Hepatocyte (in vitro differentiated cells): ENCODE data around the gene INPP5F. TPM values are rescaled to one million over a fixed set of nuclear protein-coding genes. Genes with fewer than 3 reads are reported as not detected.

Experiments
- DNase-seq: peaks from one replicate; pipeline ENCODE4 v3.0.0-alpha.2; 2016; ENCODE audit warnings: low spot score
- H2AFZ ChIP-seq: fragments of 200-600 bp; sonication (generic); 2 replicates; pipeline ENCODE4 v1.6.0; 2016; ENCODE audit warnings: antibody characterized with exemption, mild to moderate bottlenecking
- H3K27ac ChIP-seq: fragments of 200-600 bp; sonication (generic); 2 replicates; pipeline ENCODE4 v1.5.1; 2016; ENCODE audit warnings: mild to moderate bottlenecking
- H3K27me3 ChIP-seq: fragments of 200-600 bp; sonication (generic); 2 replicates; pipeline ENCODE4 v1.6.1; 2016
- H3K36me3 ChIP-seq: fragments of 200-600 bp; sonication (generic); replicated peaks from 2 replicates; pipeline ENCODE4 v1.5.1; 2016; ENCODE audit warnings: low read depth; ENCODE audit not compliant: insufficient read depth
- H3K4me1 ChIP-seq: fragments of 200-600 bp; sonication (generic); 2 replicates; pipeline ENCODE4 v1.5.1; 2016; ENCODE audit warnings: mild to moderate bottlenecking, moderate library complexity; ENCODE audit not compliant: insufficient read depth
- H3K4me2 ChIP-seq: fragments of 200-600 bp; sonication (generic); 2 replicates; pipeline ENCODE4 v1.6.0; 2016
- H3K4me3 ChIP-seq: fragments of 200-600 bp; sonication (generic); 2 replicates; pipeline ENCODE4 v1.5.1; 2016; ENCODE audit warnings: mild to moderate bottlenecking
- H3K79me2 ChIP-seq: fragments of 200-600 bp; sonication (generic); 2 replicates; pipeline ENCODE4 v1.6.0; 2017; ENCODE audit warnings: mild to moderate bottlenecking
- H3K9me2 ChIP-seq: fragments of 200-600 bp; sonication (generic); replicated peaks from 2 replicates; pipeline ENCODE4 v1.6.0; 2017; ENCODE audit warnings: mild to moderate bottlenecking; ENCODE audit not compliant: insufficient read depth
- H3K9me3 ChIP-seq: fragments of 200-600 bp; sonication (generic); 2 replicates; pipeline ENCODE4 v1.5.1; 2016; ENCODE audit warnings: low read depth, mild to moderate bottlenecking
- H4K20me1 ChIP-seq: fragments of 200-600 bp; sonication (generic); 2 replicates; pipeline ENCODE4 v1.6.0; 2016; ENCODE audit warnings: mild to moderate bottlenecking; ENCODE audit not compliant: insufficient read depth, poor library complexity, severe bottlenecking
- EZH2 ChIP-seq: fragments of 200-600 bp; sonication (generic); IDR thresholded peaks from 2 replicates; pipeline ENCODE4 v1.6.1; 2016; ENCODE audit warnings: antibody characterized with exemption, mild to moderate bottlenecking, borderline replicate concordance
- EZH2phosphoT487 ChIP-seq: fragments of 200-600 bp; sonication (generic); IDR thresholded peaks from one replicate; pipeline ENCODE4 v1.6.1; 2018; ENCODE audit warnings: antibody characterized with exemption, mild to moderate bottlenecking, low read depth, moderate library complexity; ENCODE audit not compliant: unreplicated experiment, severe bottlenecking
- WGBS: methylation state at CpG from one replicate; pipeline ENCODE4 v1.1.6; 2016; ENCODE audit warnings: low lambda C conversion rate; ENCODE audit errors: missing lambda C conversion rate; 5-methylcytosine and 5-hydroxymethylcytosine counted together
- polyA plus RNA-seq: library from polyadenylated mRNA; unstranded; fragments of >200 nt; fragmentation: Nextera tagmentation; extraction: Ambion mirVana; gene quantifications from 2 replicates; pipeline ENCODE4 v1.2.1, GENCODE V29; 2016
- small RNA-seq: library from RNA; depleted of rRNA; stranded (forward); fragments of <200 nt; gene quantifications from one replicate; pipeline ENCODE3, GENCODE V24; 2014
- total RNA-seq: library from RNA; depleted of rRNA; stranded (reverse); fragments of >200 nt; gene quantifications from 2 replicates; pipeline ENCODE4 v1.2.3, GENCODE V29; 2014
- TF ChIP-seq, protein P1 (sequence below): fragments of 200-600 bp; sonication (generic); IDR thresholded peaks from 2 replicates; pipeline ENCODE4 v1.5.1; 2016; ENCODE audit warnings: antibody characterized with exemption, mild to moderate bottlenecking; ENCODE audit not compliant: poor library complexity

Gene INPP5F
- total and polyA plus RNA-seq, 2 experiments from 2014 or later: 9.9 to 44.4 TPM

DNA sequence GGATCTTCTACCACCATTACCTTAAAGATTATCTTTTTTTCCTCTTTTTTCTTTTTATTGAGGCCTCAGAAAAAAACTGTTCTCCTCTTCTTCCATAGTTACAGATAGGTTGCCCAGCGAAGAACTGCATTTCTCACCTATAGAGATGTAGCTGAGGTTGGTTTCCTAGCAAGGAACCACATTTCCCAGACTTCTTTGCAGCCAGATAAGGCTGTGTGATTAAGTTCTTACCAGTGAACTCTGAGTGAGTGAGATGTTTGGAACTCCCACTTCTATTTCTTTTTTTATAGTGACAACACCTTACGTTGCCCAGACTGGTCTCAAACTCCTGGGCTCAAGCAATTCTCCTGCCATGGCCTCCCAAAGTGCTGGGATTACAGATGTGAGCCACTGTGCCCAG, 152.7 kb downstream of the INPP5F start:
- no peaks in the 10 kb centered on the region for H3K9me2 ChIP-seq
- TF ChIP-seq EZH2 (no peak), EZH2phosphoT487 (no peak)
- TF ChIP-seq, protein P1, sequence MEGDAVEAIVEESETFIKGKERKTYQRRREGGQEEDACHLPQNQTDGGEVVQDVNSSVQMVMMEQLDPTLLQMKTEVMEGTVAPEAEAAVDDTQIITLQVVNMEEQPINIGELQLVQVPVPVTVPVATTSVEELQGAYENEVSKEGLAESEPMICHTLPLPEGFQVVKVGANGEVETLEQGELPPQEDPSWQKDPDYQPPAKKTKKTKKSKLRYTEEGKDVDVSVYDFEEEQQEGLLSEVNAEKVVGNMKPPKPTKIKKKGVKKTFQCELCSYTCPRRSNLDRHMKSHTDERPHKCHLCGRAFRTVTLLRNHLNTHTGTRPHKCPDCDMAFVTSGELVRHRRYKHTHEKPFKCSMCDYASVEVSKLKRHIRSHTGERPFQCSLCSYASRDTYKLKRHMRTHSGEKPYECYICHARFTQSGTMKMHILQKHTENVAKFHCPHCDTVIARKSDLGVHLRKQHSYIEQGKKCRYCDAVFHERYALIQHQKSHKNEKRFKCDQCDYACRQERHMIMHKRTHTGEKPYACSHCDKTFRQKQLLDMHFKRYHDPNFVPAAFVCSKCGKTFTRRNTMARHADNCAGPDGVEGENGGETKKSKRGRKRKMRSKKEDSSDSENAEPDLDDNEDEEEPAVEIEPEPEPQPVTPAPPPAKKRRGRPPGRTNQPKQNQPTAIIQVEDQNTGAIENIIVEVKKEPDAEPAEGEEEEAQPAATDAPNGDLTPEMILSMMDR: no peak
- no peaks in the 10 kb centered on the region for H4K20me1 ChIP-seq
- H3K27ac ChIP-seq: no peak overlapping the region
- no peak overlapping the region for H3K4me3 ChIP-seq
- H3K27me3 ChIP-seq: no peaks in the 10 kb centered on the region
- H2AFZ ChIP-seq: no peak overlapping the region
- peaks cover 7% of the 10 kb centered on the region for H3K4me1 ChIP-seq
- no peaks in the 10 kb centered on the region for H3K9me3 ChIP-seq
- no peak for DNase-seq
- peaks cover 3% of the 10 kb centered on the region for H3K79me2 ChIP-seq
- WGBS: 61% methylated on average over 2 of the region's 2 CpGs
- no peaks in the 10 kb centered on the region for H3K36me3 ChIP-seq
- H3K4me2 ChIP-seq: no peak overlapping the region

Small RNA genes lying within 50 kb of the gene (small RNA-seq; reads per million reads assigned to genes)
- gene RN7SL846P: not detected

Other genes with a start within 250 kb of the INPP5F start
- gene RGS10, start 183.3 kb upstream of the INPP5F start, total RNA-seq: 2.2 and 5.4 TPM in 2 replicates
- gene RGS10, start 183.3 kb upstream of the INPP5F start, polyA plus RNA-seq: 8.4 and 14.4 TPM in 2 replicates
- gene TIAL1, start 129.1 kb upstream of the INPP5F start, total RNA-seq: 74.4 and 81.3 TPM in 2 replicates
- 36.4 and 42.2 TPM in 2 replicates for gene TIAL1, start 129.1 kb upstream of the INPP5F start, polyA plus RNA-seq
- 13.9 and 18.2 TPM in 2 replicates for gene BAG3, start 74.7 kb upstream of the INPP5F start, total RNA-seq
- 57.2 and 67.1 TPM in 2 replicates for gene BAG3, start 74.7 kb upstream of the INPP5F start, polyA plus RNA-seq
- gene MCMBP, start 146.8 kb downstream of the INPP5F start, total RNA-seq: 36.1 and 45.3 TPM in 2 replicates
- gene MCMBP, start 146.8 kb downstream of the INPP5F start, polyA plus RNA-seq: 25.3 and 33.8 TPM in 2 replicates
- gene SEC23IP, start 166.7 kb downstream of the INPP5F start, total RNA-seq: 27.2 and 27.4 TPM in 2 replicates
- gene SEC23IP, start 166.7 kb downstream of the INPP5F start, polyA plus RNA-seq: 39.9 and 46.8 TPM in 2 replicates